ENCODE measurements around the gene PROKR1. TPM values are rescaled to one million over a fixed set of nuclear protein-coding genes. Genes with fewer than 3 reads are reported as not detected.

PROKR1 gene
- total and polyA plus RNA-seq, 2 donors (not counting 3 experiments of a cell fraction or from before 2014, with no cell fraction given), result not detected

DNA sequence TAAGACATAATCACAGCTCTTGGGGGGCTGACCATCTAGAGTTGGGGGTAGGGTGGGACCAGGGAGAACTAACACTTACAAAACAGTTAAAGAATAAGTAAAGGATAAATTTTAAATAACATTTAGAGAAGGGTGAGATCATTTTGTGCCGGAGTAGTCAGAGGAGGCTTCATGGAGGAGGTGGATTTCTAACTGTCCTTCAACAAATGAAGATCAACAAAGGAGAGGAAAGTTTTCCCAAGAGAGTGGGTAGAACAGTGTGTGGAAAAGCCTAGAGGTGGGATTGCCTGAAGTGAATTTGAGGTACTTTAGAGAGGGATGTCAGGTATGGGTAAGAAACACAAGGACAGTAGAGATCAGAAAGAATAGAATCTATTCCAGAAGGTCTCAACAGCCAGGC is 7.3 kb downstream of the PROKR1 start:
- dilution Hi-C loops (cut with MboI; ENCODE audit: extremely low pct_ligation_motif_present, low sequenced_read_pairs) (no loop called here), intact Hi-C loops (cut with micrococcal nuclease) (loop anchor here (5.0 kb wide), 1 partner anchor 183 kb away; the partner anchor contains the start of genes APLF and FBXO48)
- no peak overlapping the region for H3K27ac ChIP-seq (ENCODE audit: insufficient read depth, low read depth, low read length)
- peaks cover 17% of the 10 kb centered on the region for H3K4me1 ChIP-seq (ENCODE audit: control insufficient read depth, extremely low read depth, insufficient read depth, low read length)
- BruUV-seq (replicated peaks), result no TSS peak
- no peaks in the 10 kb centered on the region for H4K20me1 ChIP-seq (replicated peaks; ENCODE audit: control insufficient read depth, extremely low read depth, insufficient read depth, low read length)
- no peak overlapping the region for H3K9ac ChIP-seq (replicated peaks; ENCODE audit: extremely low read depth, insufficient read depth, low read length)
- no peaks in the 10 kb centered on the region for H3K79me2 ChIP-seq (ENCODE audit: control insufficient read depth, insufficient read depth, low read length)
- H3K27me3 ChIP-seq (ENCODE audit: control insufficient read depth in 2 of 2, insufficient read depth in 2 of 2, low read length in 2 of 2), result peaks cover 26 to 40% of the 10 kb centered on the region in 2 experiments
- no peak overlapping the region for H3K4me2 ChIP-seq (ENCODE audit: insufficient read depth, low read length)
- DNase-seq (ENCODE audit: low read depth, low spot score) (no peak), FAIRE-seq (no peak)
- TF ChIP-seq GATA2 (IDR thresholded peaks at IDR 0.05; ENCODE audit: insufficient read depth, insufficient read length, low read depth, low read length) (no peak), POLR2AphosphoS5 (IDR thresholded peaks at IDR 0.05; ENCODE audit: insufficient read depth, low read depth, low read length) (no peak), JUN (IDR thresholded peaks at IDR 0.05; ENCODE audit: borderline replicate concordance, insufficient read depth, insufficient read length, low read depth) (no peak), EZH2 (IDR thresholded peaks at IDR 0.05; ENCODE audit: borderline replicate concordance, low read depth, low read length, severe bottlenecking) (no peak), FOS (IDR thresholded peaks at IDR 0.05; ENCODE audit: borderline replicate concordance, insufficient read depth, low read length) (no peak), POLR2A (IDR thresholded peaks at IDR 0.05; ENCODE audit: low read depth, low read length) (no peak), MYC (IDR thresholded peaks at IDR 0.05; ENCODE audit: low read depth, low read length) (no peak)
- TF ChIP-seq, protein P1, sequence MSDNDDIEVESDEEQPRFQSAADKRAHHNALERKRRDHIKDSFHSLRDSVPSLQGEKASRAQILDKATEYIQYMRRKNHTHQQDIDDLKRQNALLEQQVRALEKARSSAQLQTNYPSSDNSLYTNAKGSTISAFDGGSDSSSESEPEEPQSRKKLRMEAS (IDR thresholded peaks at IDR 0.05; ENCODE audit: insufficient read depth, insufficient read length), result no peak
- TF ChIP-seq, protein P2, sequence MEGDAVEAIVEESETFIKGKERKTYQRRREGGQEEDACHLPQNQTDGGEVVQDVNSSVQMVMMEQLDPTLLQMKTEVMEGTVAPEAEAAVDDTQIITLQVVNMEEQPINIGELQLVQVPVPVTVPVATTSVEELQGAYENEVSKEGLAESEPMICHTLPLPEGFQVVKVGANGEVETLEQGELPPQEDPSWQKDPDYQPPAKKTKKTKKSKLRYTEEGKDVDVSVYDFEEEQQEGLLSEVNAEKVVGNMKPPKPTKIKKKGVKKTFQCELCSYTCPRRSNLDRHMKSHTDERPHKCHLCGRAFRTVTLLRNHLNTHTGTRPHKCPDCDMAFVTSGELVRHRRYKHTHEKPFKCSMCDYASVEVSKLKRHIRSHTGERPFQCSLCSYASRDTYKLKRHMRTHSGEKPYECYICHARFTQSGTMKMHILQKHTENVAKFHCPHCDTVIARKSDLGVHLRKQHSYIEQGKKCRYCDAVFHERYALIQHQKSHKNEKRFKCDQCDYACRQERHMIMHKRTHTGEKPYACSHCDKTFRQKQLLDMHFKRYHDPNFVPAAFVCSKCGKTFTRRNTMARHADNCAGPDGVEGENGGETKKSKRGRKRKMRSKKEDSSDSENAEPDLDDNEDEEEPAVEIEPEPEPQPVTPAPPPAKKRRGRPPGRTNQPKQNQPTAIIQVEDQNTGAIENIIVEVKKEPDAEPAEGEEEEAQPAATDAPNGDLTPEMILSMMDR (IDR thresholded peaks at IDR 0.05; ENCODE audit: extremely low read depth in 1 of 2, insufficient read depth in 1 of 2, low read depth in 1 of 2, low read length in 2 of 2), result no peak
- H3K9me1 ChIP-seq (replicated peaks; ENCODE audit: control insufficient read depth, extremely low read depth, insufficient read depth, low read length), result no peaks in the 10 kb centered on the region
- H2AFZ ChIP-seq (ENCODE audit: low read depth, low read length), result no peak overlapping the region
- ChIA-PET CTCF (interaction anchor here (0.7 to 1.4 kb wide), 4 partner anchors 9 to 163 kb away, joined by 3 to 7 read pairs (median 4); no protein-coding TSS in a partner anchor), POLR2A (no interaction called here)
- H3K9me3 ChIP-seq (replicated peaks; ENCODE audit: control insufficient read depth, insufficient read depth, low read length), result no peaks in the 10 kb centered on the region
- no peaks in the 10 kb centered on the region for H3K36me3 ChIP-seq (ENCODE audit: control insufficient read depth in 2 of 2, extremely low read depth in 1 of 2, insufficient read depth in 2 of 2, low read length in 2 of 2)
- H3K4me3 ChIP-seq (replicated peaks in 1 of 3; ENCODE audit: insufficient read depth in 1 of 3, low read depth in 1 of 3, low read length in 3 of 3), result no peak overlapping the region

Measured in endothelial cell of umbilical vein (primary cell).